GM23338 (cell line): ENCODE measurements around the gene VPS8. TPM values are rescaled to one million over a fixed set of nuclear protein-coding genes. Genes with fewer than 3 reads are reported as not detected.

Experiments
- ATAC-seq: fragments of 200-7000 bp; cut with Tn5 transposase; 3 replicates; pipeline ENCODE4 v1.9.1; 2020
- DNase-seq: peaks from one replicate; pipeline ENCODE4 v3.0.0-alpha.2; 2015; ENCODE audit warnings: low spot score
- H2AFZ ChIP-seq: fragments of 200-600 bp; sonication (generic); 2 replicates; pipeline ENCODE4 v1.8.0; 2016; ENCODE audit warnings: antibody characterized with exemption, mild to moderate bottlenecking, moderate library complexity
- H3F3A ChIP-seq: fragments of 200-600 bp; sonication (generic); replicated peaks from 2 replicates; pipeline ENCODE4 v1.8.0; 2017; ENCODE audit warnings: antibody characterized with exemption, mixed run types, low read depth
- H3K27ac ChIP-seq: fragments of 200-600 bp; sonication (generic); 2 replicates; pipeline ENCODE4 v1.6.1; 2016; ENCODE audit warnings: low read depth
- H3K27me3 ChIP-seq: fragments of 200-600 bp; sonication (generic); 2 replicates; pipeline ENCODE4 v1.8.0; 2016; ENCODE audit warnings: mild to moderate bottlenecking, mixed run types, moderate library complexity; ENCODE audit not compliant: insufficient read depth
- H3K36me3 ChIP-seq: fragments of 200-600 bp; sonication (generic); 2 replicates; pipeline ENCODE4 v1.8.0; 2016; ENCODE audit warnings: mild to moderate bottlenecking; ENCODE audit not compliant: insufficient read depth
- H3K4me1 ChIP-seq: fragments of 200-600 bp; sonication (generic); 2 replicates; pipeline ENCODE4 v1.8.0; 2016; ENCODE audit warnings: mild to moderate bottlenecking, moderate library complexity; ENCODE audit not compliant: insufficient read depth
- H3K4me2 ChIP-seq: fragments of 200-600 bp; sonication (generic); 2 replicates; pipeline ENCODE4 v1.7.1; 2017; ENCODE audit warnings: mixed run types
- H3K4me3 ChIP-seq: fragments of 200-600 bp; sonication (generic); 2 replicates; pipeline ENCODE4 v1.6.1; 2016; ENCODE audit warnings: mixed run types
- H3K79me2 ChIP-seq: fragments of 200-600 bp; sonication (generic); replicated peaks from 2 replicates; pipeline ENCODE4 v1.8.0; 2017; ENCODE audit warnings: mild to moderate bottlenecking; ENCODE audit not compliant: insufficient read depth
- H3K9me2 ChIP-seq: fragments of 200-600 bp; sonication (generic); 2 replicates; pipeline ENCODE4 v1.8.0; 2017; ENCODE audit not compliant: insufficient read depth
- H4K20me1 ChIP-seq: fragments of 200-600 bp; sonication (generic); replicated peaks from 2 replicates; pipeline ENCODE4 v1.8.0; 2017; ENCODE audit warnings: mild to moderate bottlenecking; ENCODE audit not compliant: insufficient read depth
- H3K27ac Mint-ChIP-seq: 2 replicates; pipeline ENCODE4 v1.8.0; 2020; ENCODE audit warnings: inconsistent platforms, mild to moderate bottlenecking, moderate library complexity, mixed read lengths
- H3K27me3 Mint-ChIP-seq: 3 replicates; pipeline ENCODE4 v1.8.0; 2022; ENCODE audit warnings: low read depth, mild to moderate bottlenecking, moderate library complexity, mixed read lengths, inconsistent platforms; ENCODE audit not compliant: insufficient read depth, poor library complexity
- H3K36me3 Mint-ChIP-seq: 3 replicates; pipeline ENCODE4 v1.8.0; 2021; ENCODE audit warnings: low read depth, mild to moderate bottlenecking, inconsistent platforms, moderate library complexity, mixed read lengths
- H3K4me1 Mint-ChIP-seq: 3 replicates; pipeline ENCODE4 v1.8.0; 2020; ENCODE audit warnings: mild to moderate bottlenecking, inconsistent platforms, mixed read lengths
- H3K4me3 Mint-ChIP-seq: 3 replicates; pipeline ENCODE4 v1.8.0; 2021; ENCODE audit warnings: moderate library complexity, mild to moderate bottlenecking, inconsistent platforms, mixed read lengths
- H3K9me3 Mint-ChIP-seq: 3 replicates; pipeline ENCODE4 v1.8.0; 2020; ENCODE audit warnings: moderate library complexity, mild to moderate bottlenecking, inconsistent platforms, mixed read lengths
- CREB1 ChIP-seq: fragments of 250-450 bp; sonication (Bioruptor Pico); IDR thresholded peaks from 2 replicates; pipeline ENCODE4 v1.5.0; 2020; ENCODE audit warnings: low read depth, mild to moderate bottlenecking, moderate library complexity
- CTCF ChIP-seq, 2 experiments: fragments of 200-600 bp in 1 of 2; sonication (generic) in 1 of 2; conservative IDR thresholded peaks; 2 replicates each; pipeline versions ENCODE4 v1.5.1 to v1.6.1; 2016 to 2017; ENCODE audit warnings: antibody characterized with exemption in 2 of 2, low read depth in 2 of 2, mild to moderate bottlenecking in 2 of 2, moderate library complexity in 1 of 2
- ETS1 ChIP-seq: IDR thresholded peaks from 2 replicates; pipeline ENCODE4 v1.6.1; 2016; ENCODE audit warnings: antibody characterized with exemption
- EZH2 ChIP-seq: fragments of 200-600 bp; sonication (generic); IDR thresholded peaks from one replicate; pipeline ENCODE4 v1.8.0; 2017; ENCODE audit warnings: antibody characterized with exemption, mild to moderate bottlenecking, low read depth; ENCODE audit not compliant: unreplicated experiment
- JUNB ChIP-seq: IDR thresholded peaks from one replicate; pipeline ENCODE4 v1.6.1; 2016; ENCODE audit warnings: antibody characterized with exemption; ENCODE audit not compliant: unreplicated experiment
- NANOG ChIP-seq: IDR thresholded peaks from 2 replicates; pipeline ENCODE4 v1.6.1; 2016; ENCODE audit warnings: antibody characterized with exemption, borderline replicate concordance
- POLR2AphosphoS5 ChIP-seq: IDR thresholded peaks from 2 replicates; pipeline ENCODE4 v1.6.1; 2016; ENCODE audit warnings: antibody characterized with exemption, low read depth
- REST ChIP-seq: IDR thresholded peaks from one replicate; pipeline ENCODE4 v1.6.1; 2018; ENCODE audit warnings: antibody characterized with exemption; ENCODE audit not compliant: unreplicated experiment
- STAT1 ChIP-seq: IDR thresholded peaks from one replicate; pipeline ENCODE4 v1.6.1; 2016; ENCODE audit warnings: antibody characterized with exemption; ENCODE audit not compliant: unreplicated experiment
- ZNF331 ChIP-seq: fragments of 250-450 bp; sonication (Bioruptor Pico); IDR thresholded peaks from 2 replicates; pipeline ENCODE4 v1.5.0; 2020; ENCODE audit warnings: low read depth, mild to moderate bottlenecking, moderate library complexity
- ZNF462 ChIP-seq: fragments of 250-450 bp; sonication (Bioruptor Pico); IDR thresholded peaks from 2 replicates; pipeline ENCODE4 v1.5.0; 2020; ENCODE audit warnings: mild to moderate bottlenecking, moderate library complexity
- polyA plus RNA-seq: library from polyadenylated mRNA; unstranded; fragments of >200 nt; fragmentation: Nextera tagmentation; extraction: Ambion mirVana; gene quantifications from 2 replicates; pipeline ENCODE4 v1.2.1, GENCODE V29; 2016
- total RNA-seq: library from RNA; depleted of rRNA; stranded (reverse); fragments of >200 nt; shearing (Covaris generic); gene quantifications from 2 replicates; pipeline ENCODE4 v1.2.3, GENCODE V29; 2014

VPS8 gene
- total and polyA plus RNA-seq, 2 experiments from 2014 or later, result 17.3 to 45.5 TPM

- TF ChIP-seq ZNF462 (CRISPR knock-in tag) (no peak), POLR2AphosphoS5 (no peak), NANOG (no peak), CREB1 (CRISPR knock-in tag) (no peak), EZH2 (no peak), ZNF331 (no peak), JUNB (no peak)
Observed at GRCh38 chr3:185087419-185087818, 275.5 kb downstream of the VPS8 start (continued).

GRCh38 chr3:185089343-185089742 is 277.4 kb downstream of the VPS8 start:
- Histone ChIP-seq H2AFZ (no peak overlapping the region), H3K4me1 (0 out of 2 replicates have a peak, but pooled peaks cover 6% of the 10 kb centered on the region), H3K4me2 (no peak overlapping the region), H3K27ac (no peak overlapping the region), H3K9me2 (no peaks in the 10 kb centered on the region), H3K36me3 (no peaks in the 10 kb centered on the region), H3K79me2 (no peaks in the 10 kb centered on the region), H3K27me3 (no peaks in the 10 kb centered on the region), H3K4me3 (no peak overlapping the region), H4K20me1 (no peaks in the 10 kb centered on the region), H3F3A (no peaks in the 10 kb centered on the region)
- ATAC-seq (no peak), DNase-seq (no peak)
- H3K27ac Mint-ChIP-seq, result no peak overlapping the region
- H3K4me3 Mint-ChIP-seq, result no peak overlapping the region
- no peaks in the 10 kb centered on the region for H3K9me3 Mint-ChIP-seq
- H3K27me3 Mint-ChIP-seq, result peaks cover 4% of the 10 kb centered on the region
- no peaks in the 10 kb centered on the region for H3K36me3 Mint-ChIP-seq
- peaks cover 11% of the 10 kb centered on the region; the same call in 2 of the 3 replicates for H3K4me1 Mint-ChIP-seq
- no peak for TF ChIP-seq ETS1
- no peak for TF ChIP-seq STAT1
- no peak for TF ChIP-seq CTCF (conservative IDR thresholded peaks at IDR 0.05; ENCODE audit: low read depth in 2 of 2)
- no peak for TF ChIP-seq REST
